GM19043 (cell line): Measurements from ENCODE around the gene NACA.

ENCODE experiments used
- ATAC-seq: cut with Tn5 transposase; IDR thresholded peaks from one replicate; pipeline ENCODE4 v1.9.1; 2021; ENCODE audit warnings: low read depth; ENCODE audit not compliant: unreplicated experiment

The NACA gene

DNA sequence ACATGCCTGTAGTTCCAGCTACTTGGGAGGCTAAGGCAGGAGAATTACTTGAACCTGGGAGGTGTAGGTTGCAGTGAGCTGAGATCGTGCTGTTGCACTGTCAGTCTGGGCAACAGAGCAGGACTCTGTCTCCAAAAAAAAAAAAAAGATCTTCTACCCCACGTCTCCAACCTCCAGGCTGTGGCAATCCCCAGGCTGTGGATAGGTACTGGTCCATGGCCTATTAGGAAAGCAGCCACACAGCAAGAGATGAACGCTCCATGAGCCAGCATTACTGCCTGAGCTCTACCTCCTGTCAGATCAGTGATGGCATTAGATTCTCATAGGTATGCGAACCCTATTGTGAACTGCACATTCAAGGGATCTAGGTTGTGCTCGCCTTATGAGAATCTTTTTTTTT is 30.9 kb downstream of the NACA start:
- ATAC-seq = no peak

DNA sequence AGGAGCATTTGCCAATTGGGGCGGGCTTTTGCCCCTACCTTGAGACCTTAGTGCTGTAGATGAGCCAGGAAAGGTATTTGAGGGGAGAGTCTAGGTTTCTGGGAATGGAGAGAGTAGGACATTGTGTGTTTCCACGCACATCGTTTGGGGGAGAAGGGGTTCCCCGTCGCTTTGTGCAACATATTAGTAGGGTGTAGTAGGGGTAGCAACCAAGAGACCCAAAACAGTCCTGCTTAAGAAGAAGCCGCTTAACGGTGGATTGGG is 36.3 kb downstream of the NACA start:
- ATAC-seq = no peak

DNA sequence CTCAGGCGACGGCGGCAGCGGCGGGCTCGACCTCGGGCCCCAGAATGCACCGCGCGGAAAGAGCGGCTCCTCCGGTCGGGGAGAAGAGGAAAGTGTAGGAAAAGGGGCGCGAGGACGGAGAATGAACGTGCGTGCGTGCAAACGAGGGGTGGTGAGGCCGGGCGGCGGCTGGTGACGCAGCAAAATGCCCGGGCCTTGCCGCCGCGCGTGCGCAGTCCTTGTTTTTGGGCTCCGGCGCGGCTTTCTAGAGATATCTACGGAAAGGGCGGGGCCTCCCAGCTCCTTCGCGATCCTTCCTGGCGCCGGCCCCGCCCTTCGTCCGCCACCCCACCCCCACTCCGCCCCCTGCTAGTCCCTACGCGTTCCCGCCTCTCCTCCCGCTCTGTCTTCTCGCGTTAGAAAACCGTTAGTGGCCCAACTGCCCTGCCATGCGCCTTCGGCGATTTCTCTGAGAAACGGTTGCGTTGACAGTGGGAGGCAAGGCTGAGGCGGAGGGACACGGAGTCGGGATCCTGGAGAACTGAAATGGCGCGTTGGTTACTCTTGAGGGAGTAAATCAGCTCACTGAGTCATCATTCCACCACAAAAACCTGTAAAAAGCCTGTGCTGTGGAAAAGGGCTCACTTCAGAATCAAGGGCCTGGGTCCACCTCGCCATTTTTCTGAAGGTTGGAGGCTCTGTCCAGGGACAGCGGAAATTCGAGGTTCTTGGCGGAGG is 36.8 kb downstream of the NACA start, which contains the start of gene PTGES3:
PTGES3 (minus strand) TSS at position 156 of the 717 bp plus-strand sequence. CDS start 285 bp downstream, outside the sequence.
- peak; percentile 58 for ATAC-seq

DNA sequence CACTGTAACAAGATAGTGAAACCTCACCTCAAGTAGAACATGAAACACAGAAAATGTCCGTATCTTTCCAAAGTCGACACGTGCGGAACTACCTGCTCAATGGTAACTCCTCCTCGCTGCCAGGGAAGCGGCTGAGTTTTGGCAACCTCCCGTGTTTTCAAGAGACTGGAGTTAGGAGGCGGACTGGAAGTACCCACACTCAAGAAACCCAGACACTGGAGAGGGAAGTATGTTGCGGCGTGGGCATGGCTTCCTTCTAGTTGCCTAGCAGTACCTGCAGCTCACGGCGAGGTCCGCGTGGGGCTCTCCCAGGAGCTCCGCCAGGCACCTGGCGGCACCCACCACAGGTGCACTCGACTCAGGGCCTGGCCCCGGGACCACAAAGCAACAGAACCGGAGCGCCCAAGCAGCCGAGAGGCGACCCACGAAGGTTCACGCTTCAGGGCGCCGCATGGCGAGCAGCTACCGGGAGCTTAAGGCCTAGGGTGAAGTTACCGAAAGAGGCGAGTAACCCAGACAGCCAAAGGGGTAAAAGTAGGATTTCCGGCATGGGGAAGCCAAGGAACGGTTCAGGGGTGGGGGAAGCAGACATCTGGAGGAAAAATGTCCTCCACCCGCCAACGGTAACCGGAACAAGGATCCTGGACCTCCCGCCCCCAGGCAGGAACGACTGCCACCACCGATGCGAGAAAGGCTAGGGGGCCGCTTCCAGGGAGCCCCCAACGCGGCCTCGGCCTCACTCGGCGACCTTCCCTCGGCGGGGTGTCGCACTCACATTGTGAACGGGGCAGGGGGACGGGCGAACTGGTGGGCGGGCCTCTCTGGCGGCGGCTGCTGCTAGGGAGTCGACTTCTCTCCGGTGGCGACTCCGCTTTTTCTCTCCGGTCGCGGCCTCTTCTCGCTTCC is 37.6 kb downstream of the NACA start:
- no peak for ATAC-seq

DNA sequence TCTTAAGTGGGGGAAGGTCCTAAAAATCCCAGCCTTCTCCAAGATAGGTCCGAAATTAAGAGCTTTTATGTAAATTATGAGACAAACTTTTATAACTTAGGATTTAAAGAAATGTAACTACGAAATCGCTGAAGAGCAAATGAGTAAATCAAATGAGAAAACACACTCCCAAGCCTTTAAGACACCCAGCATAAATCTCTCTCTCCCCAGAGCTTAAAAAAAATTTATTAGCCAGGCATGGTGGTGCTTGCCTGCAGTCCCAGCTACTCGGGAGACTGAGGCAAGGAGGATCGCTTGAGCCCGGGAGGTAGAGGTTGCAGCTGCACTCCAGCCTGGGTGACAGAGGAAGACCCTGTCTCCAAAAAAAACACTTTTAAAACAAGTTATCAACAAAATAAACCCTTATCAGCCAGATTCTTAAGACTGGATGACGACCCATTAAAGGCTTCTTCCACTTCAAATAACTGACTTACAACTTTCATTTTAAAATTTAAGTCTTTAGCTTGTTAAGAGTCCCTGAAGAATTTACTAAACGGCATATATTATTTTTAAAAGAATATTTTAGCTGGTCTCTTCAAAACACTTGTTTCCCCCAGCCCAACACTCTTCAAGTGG is 40.2 kb downstream of the NACA start:
- ATAC-seq = no peak

DNA sequence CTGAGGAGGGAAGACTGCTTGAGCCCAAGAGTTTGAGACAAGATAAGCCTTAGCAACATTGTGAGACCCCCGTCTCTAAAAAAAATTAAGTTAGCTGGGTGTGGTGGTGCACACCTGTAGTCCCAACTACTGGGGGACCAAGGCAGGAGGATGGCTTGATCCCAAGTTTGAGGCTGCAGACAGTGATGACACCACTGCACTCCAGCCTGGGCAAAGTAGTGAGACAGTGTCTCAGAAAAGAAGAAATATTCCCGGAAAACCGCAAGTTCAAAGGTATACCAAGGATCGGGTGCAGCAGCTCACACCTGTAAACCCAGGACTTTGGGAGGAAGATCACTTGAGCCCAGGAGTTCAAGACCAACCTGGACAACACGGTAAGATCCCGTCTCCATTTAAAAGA is 42.8 kb downstream of the NACA start:
- no peak for ATAC-seq

DNA sequence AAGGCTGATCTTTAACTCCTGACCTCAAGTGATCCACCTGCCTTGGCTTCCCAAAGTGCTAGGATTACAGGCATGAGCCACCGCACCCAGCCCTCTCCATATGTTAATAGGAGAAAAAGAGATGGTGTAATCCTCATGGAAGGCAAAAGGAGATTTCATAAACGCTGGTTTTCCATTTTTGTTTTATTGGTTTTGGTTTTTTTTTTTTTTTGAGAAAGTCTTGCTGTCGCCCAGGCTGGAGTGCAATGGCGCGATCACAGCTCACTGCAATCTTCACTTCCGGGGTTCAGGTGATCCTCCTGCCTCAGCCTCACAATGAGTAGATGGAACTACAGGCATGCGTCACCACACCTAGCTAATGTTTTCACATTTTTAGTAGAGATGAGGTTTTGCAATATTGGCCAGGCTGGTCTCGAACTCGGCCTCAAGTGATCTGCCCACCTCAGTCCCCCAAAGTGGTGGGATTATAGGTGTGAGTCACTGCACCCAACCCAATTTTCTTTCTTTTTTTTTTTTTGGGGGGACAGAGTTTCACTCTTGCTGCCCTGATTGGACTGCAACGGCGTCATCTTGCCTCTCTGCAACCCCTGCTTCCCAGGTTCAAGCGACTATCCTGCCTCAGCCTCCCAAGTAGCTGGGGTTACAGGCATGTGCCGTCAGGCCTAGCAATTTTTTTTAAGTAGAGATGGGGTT is 45.1 kb downstream of the NACA start:
- ATAC-seq = no peak

DNA sequence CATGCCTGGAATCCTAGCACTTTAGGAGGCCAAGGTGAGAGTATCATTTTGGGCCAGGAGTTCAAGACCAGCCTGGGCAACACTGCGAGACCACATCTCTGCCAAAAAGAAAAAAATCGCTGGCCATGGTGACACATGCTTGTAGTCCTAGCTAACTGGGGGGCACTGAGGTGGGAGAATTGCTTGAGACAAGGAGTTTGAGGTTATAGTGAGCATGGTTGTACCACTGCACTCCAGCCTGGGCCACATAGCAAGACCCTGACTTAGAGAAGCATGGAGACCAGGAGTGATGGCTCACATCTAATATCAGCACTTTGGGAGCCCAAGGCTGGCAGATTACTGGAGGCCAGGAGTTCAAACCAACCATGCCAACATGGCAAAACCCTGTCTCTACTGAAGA is 46.2 kb downstream of the NACA start:
- ATAC-seq = no peak

DNA sequence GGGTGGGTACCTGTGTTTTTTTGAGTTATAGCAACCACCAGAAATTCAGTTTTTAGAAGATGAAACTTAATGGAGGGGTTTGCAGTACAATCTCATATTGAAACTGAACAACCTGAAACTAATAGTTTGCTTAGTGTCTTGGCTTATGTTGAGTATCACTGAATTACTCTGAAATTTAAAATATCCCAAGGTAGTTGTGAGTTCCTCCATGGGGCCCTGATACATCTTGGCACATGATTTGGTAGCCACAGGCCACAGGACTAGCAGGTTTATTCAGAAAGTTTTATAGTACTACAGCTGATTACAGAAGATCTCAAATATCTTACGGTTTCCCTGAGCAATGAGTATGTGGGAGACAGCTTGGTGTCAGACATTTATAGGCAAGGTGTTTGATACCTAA is 47.4 kb downstream of the NACA start:
- ATAC-seq = peak; percentile 55

DNA sequence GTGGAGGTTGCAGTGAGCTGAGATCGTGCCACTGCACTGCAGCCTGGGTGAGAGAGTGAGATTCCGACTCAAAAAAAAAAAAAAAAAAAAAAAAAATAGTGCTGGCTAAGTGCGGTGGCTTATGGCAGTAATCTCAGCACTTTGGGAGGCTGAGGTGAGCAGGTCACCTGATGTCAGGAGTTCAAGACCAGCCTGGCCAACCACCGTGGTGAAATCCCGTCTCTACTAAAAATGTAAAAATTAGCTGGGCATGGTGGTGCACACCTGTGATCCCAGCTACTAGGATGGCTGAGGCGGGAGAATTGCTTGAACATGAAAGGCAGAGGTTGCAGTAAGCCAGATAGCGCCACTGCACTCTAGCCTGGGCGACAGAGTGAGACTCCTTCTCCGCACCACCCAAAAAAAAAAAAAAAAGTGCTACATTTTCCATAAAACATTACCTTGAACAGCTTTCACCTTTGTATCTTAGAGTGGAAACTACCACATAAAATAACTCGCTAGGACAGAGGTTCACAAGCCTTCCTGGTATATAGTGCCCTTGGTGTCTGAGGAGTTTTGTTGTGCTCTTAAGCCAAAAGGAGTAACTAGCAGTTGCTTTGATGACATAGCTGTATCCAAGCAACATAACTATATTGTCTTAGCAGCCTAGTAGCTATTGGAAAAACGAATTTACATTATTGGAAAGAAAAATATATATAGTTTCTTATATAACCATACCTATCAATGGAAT is 48.1 kb downstream of the NACA start:
- no peak for ATAC-seq

DNA sequence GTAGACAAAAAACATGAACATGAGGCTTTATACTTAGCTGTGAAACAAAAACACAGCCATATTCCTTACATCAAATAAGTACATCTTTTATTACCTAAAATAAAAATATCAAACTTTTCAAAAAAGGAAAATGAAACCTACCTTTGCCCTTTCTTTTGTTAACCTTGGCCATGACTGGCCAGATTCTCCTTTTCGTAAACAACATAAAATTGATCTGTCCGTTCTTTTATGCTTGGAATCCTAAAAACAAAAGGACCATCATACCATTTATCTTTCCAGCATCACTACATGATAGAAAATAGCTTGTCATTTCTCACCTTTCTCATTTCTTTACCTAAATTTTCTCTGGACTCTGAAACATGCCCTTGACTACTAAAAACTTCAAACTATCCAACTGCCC is 53.5 kb downstream of the NACA start:
- no peak for ATAC-seq

DNA sequence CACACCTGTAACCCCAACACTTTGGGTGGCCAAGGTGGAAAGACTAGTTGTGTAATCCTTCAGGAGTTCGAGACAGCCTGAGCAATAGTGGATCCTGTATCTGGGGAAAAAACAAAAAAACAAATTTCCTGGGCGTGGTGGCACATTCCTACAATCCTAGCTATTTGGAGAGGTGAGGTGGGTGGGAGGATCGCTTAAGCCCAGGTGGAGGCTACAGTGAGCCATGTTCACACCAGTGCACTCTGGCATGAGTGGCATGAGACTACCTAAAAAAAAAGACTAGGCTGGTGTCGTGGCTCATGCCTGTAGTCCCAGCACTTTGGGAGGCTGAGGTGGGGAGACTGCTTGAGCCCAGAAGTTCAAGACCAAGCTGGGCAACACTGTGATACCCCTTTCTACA is 54.3 kb downstream of the NACA start:
- ATAC-seq = no peak

DNA sequence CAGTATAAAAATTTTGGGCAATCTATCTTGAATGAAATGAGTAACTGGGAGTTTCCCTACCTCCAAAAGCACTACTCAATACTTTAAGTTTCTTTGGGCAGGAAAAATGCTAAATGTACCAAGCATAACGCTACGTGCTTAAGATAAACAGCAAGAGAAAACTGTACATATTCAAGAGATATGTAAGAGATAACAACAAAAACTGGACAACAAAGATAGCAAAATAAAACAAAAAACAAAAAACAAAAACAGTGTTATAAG is 57.0 kb downstream of the NACA start:
- ATAC-seq = no peak
